NOMO-1 (cell line): Measurements from ENCODE around the gene PGAP2.
"Not testable (repeated sequence)": the region's sequence is repeated elsewhere in the genome, so short reads cannot be mapped to it uniquely, and the experiment has no call there.

Experiments used
- DNase-seq, 2 experiments: peaks; one replicate each; lab custom pipeline; 2025; ENCODE audit not compliant: unreplicated experiment in 2 of 2; lab: John Stamatoyannopoulos, UW

PGAP2 gene

DNA sequence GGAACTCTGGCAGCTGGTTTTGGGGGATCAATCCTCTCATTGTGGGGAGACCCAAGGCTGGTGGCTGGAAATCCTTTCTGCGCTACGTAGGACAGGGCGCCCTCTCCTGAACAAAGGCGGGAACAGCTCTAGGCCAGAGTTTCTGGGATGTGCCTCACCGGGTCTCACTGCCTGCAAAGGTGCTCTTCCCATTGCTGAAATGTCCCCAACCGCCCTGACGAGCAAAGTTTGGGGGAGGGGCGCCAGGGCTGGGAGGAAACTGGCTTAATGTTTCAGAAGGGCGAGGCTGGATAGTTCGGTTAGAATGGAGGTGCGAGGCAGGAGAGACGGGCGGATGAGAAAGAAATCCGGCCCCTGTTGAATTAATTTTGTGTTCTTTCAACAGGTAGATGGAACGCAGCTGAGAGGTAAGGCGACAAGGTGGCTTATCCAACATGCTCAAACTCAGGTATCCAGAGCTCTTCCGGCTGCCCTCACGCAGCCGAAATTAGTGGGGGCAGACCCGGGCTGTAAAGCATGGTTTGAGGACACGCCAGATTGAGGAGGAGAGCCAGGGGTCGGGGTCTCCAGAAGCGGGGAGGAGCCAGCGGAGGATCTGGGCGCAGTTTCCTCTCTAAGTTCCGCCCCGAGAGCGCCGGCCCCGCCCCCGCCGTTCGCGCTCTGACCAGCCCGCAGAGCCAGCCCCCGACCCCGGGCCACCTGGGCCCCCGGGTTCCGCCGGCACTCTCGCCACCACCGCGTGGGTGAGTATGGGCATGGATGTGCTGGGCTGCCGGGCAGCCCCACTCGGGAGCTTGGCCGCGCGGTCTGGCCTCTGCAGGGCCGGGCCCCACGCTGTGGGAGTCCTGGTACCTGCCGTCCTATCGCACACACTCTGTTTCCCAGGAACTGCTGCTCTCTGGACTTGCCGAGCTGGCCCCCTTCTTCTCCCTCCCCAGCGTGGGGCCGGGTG is at the start of gene PGAP2:
TSS of gene PGAP2 (plus strand) at position 652 of the 952 bp plus-strand sequence. CDS start 2,700 bp downstream, outside the sequence.
- DNase-seq = peak; percentile 65 to 73

DNA sequence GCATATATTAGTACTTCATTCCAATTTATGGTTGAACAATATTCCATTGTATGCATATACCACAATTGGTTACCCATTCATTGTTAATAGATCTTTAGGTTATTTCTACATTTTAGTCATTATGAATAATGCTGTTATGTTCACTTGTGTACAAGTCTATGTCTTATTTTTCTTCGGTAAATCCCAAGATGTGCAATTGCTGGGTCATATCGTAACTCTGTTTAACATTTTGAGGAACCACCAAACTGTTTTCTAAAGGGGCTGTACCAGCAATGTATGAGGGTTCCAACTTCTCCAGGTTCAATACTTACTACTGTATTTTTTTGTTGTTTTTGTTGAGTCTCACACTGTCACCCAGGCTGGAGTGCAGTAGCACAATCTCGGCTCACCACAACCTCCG is 44.1 kb upstream of the PGAP2 start:
- no peak for DNase-seq

DNA sequence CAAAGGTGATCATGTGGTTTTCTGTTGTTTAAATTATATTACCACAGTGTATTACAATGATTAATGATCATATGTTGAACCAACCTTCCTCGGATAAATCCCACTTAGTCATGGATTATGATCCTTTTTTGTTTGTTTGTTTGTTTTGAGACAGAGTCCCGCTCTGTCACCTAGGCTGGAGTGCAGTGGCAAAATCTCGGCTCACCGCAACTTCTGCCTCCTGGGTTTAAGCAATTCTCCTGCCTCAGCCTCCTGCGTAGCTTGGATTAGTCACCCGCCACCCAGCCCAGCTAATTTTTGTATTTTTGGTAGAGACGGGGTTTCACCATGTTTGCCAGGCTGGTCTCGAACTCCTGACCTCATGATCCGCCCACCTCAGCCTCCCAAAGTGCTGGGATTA is 41.5 kb upstream of the PGAP2 start:
- DNase-seq = not testable (repeated sequence)

DNA sequence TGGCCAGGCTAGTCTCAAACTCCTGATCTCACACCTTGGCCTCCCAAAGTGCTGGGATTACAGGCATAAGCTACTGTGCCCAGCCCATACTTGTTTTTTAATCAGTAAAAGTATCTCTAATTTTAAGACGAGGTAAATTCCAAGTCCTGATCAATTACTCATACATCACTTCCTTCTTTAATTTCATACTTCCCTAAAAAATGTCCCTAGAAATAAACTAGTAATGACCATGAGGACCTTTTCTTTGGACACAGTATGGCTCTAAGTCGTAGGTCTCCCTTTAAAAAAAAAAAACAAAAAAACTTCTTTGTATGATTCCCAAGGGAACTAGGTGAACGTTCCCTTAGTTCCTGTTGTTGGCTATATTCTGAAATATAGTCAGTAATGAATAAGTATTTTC is 40.8 kb upstream of the PGAP2 start:
- no peak for DNase-seq

DNA sequence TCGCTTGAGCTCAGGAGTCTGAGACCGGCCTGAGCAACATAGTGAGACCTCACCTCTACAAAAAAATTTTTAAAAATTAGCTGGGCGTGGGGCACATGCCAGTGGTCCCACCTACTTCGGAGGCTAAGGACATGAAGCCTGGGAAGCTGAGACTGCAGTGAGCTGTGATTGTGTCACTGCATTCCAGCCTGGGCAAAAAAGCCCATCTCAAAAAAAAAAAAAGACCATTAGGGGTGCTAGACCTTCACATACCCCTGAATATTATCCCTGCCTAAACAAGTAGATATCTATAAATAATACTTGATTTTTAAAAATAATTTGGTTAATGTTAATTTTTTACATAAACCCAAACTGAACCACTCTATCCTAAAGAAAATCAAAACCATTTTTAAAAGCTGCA is 35.2 kb upstream of the PGAP2 start:
- no peak for DNase-seq

DNA sequence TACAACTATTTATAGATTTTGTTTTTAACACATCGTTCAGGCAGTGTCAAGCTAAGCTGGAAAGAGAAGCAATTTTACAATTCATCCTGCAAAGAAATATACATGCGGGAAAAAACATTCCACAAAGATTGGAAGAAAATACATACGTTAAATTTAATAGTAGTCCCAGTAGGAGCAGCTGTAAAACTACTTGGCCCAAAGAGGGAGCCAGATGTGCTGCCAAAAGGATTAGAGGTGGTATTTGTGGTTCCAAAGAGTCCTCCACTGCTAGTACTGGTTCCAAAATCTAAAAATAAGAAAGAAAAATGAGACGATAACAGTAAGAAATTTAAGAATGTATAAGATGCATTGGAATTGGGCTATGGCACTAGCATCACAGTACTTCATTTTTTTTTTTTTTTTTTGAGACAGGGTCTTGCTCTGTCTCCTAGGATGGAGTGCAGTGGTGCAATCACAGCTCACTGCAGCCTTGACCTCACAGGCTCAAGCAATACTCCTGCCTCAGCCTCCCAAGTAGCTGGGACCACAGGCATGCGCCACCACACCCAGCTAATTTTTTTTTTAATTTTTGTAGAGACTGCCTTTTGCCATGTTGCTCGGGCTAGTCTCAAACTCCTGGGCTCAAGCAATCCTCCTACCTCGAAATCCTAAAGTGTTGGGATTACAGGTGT is 32.5 kb upstream of the PGAP2 start:
- no peak for DNase-seq

DNA sequence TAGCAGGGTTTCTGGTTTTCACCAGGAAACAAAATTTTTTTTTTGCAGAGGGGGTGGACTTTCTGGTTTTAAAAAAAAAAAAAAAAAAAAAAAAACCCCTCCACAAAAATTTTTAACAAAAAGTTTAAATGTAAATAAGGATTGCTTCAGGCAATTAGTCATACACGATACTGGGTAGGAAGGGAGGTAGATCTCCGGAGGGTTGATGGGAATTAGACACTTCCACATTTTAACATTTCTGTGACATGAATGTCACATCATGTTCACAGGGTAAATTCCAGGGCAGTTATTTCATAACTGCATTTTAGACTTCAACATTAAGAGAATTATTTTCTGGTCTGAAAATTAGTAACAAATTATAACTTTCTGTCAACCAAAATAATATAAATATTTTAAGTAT is 26.9 kb upstream of the PGAP2 start:
- peak; percentile 23 to 76 for DNase-seq

DNA sequence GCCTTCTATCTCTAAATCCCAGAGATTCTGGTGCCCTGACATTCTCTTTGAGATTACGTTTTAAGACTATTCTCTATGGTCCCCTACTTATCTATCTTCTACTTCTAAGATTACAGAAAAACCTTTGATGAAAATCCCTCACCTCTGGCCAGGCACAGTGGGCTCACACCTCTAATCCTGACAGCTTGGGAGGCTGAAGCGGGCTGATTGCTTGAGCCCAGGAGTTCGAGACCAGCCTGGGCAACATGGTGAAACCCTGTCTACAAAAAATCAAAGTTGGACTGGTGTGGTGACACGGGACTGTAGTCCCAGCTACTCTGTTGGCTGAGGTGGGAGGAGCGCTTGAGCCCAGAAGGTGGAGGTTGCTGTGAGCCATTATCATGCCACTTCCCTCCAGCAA is 25.4 kb upstream of the PGAP2 start:
- DNase-seq = no peak

DNA sequence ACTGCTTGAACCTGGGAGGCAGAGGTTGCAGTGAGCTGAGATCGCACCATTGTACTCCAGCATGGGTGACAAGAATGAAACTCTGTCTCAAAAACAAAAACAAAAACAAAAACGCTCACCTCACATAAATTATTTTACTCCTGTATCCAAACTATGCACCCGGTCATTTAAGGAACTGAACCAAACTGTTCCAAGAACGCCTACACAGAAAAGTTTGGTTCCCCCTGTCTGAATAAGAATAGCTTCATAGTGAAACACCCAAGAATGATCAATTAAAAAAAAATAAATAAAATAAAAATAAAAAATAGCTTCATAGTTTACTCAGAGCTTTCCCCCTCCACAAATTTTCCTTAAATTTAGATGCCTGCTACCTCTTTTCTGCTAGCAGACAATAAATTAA is 24.7 kb upstream of the PGAP2 start:
- no peak for DNase-seq

DNA sequence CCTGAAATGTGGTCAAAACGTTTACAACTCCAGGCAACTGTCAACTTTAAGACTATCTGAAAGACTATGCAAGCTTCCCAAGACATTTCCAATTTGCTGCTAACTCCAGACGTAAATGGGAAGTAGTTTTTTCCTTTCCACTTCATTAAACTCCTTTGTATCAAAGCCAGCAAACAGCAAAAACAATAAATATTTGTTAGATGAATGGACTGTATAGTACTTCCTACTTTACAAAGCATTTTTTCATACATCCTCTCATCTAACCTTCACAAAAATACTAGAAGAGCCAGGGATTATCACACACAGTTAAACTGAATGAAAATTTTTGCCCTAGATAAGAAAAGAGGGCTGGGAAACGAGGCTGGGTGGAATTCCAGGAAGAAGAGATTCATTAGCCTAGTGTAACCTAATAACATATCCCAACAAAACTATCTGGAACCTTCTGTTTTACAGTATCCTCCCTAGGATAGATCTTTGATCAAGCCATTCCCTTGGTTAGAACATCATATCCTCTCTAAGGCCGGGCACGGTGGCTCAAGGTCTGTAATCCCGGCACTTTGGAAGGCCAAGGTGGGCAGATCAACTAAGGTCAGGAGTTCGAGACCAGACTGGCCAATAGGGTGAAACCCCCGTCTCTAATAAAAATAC is 21.5 kb upstream of the PGAP2 start:
- DNase-seq = no peak

DNA sequence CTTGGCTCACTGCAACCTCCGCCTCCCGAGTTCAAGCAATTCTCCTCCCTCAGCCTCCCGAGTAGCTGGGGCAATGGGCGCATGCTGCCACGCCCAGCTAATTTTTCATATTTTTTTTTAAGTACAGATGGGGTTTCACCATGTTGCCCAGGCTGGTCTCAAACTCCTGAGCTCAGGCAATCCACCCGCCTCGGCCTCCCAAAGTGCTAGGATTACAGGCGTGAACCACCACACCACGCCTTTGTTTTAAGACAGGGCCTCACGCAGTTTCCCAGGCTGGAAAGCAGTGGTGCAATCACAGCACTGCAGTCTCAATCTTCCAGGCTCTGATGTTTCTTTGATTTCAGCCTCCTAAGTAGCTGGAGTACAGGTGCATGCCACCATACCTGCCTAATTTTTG is 14.0 kb upstream of the PGAP2 start:
- not testable (repeated sequence) for DNase-seq

DNA sequence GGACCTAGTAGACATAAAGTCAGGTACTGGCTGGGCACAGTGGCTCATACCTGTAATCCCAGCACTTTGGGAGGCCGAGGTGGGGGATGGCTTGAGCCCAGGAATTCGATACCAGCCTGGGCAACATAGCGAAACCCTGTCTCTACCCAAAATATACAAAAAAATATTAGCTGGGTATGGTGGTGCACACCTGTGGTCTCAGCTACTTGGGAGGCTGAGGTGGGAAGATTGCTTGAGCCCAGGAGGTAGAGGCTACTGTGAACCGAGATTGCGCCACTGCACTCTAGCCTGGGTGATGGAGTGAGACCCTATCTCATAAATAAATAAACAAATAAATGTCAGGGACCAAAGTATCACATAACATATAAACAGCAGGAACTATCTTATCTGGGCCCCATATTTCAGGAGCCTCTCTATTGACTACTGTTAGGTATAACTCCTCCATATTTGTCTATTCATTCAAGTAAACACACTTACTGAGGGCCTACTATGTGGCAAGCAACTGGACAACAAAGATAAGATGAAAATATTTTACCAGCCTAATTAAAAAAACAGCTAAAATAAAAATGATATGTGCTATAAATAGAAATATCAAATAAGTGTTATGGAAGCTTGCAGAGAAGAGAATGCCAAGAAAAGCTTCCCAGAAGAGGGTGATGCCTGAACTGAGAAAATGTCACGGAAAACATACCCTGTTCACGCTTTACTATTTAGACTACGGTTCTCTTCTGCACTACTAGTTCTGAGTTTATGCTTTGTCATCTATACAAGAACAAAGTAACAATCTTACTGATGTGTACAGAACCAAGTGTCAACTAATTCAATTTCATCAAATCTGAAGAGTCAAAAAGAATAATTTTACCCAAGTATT is 13.0 kb upstream of the PGAP2 start:
- DNase-seq = no peak

DNA sequence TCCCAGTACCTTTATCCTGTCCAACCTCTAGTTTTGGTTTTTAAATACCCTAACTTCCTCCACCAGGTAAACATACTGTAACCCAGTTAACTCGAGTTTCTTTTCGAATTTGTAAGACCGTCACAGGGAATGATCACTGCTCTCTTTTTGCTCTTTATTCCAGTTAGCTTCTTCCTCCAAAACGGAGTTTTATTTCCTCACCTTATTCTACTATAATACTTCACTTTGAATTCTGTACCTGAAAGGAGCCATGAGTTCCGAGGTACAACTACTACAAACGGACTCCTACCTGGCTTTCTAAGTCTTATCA is 12.4 kb upstream of the PGAP2 start:
- no peak for DNase-seq

DNA sequence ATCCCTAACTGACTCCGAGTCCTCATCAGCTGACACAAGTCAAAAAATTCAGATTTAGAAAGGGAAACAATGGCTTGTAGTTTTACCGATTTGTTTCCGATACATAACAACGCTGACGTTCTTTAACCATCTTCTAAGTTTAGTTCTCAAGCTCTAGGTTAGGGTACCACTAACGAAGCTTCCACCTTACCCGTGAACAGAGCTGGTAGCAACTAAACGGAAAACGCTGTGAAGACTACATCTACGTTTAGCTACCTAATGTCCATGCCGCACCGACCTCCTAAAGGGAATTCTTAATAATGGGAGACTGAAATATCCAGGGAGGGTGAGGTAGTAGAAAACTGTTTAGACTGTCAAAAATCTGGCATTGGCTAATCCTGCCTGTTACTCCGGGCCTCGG is 12.0 kb upstream of the PGAP2 start:
- DNase-seq = peak in 1 of 2 experiments; percentile 7

DNA sequence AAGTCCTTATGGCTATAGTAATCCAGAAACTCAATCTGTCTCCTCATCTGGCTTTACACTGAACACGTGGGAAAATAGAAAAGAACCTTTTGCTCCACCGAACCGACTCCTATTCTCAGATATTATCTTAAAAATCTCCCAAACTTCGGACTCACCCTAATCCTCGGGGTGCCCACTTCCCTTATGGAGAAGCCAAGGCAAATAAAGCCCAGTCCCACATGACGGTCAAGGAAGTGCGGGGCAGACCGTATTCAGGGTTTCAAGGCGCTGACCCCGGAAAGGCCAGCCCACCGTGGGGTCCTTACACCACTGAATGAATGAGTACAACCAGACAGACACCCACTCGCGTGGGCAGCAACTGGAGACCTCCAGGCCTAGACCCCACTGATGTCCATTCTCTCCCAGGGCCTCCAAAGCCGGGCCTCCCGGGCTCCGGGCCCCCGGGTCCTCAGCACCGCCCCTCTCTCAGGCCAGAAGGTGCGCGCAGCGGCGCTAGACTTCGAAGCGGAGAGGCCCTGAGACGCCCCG is 11.5 kb upstream of the PGAP2 start:
- DNase-seq = no peak

DNA sequence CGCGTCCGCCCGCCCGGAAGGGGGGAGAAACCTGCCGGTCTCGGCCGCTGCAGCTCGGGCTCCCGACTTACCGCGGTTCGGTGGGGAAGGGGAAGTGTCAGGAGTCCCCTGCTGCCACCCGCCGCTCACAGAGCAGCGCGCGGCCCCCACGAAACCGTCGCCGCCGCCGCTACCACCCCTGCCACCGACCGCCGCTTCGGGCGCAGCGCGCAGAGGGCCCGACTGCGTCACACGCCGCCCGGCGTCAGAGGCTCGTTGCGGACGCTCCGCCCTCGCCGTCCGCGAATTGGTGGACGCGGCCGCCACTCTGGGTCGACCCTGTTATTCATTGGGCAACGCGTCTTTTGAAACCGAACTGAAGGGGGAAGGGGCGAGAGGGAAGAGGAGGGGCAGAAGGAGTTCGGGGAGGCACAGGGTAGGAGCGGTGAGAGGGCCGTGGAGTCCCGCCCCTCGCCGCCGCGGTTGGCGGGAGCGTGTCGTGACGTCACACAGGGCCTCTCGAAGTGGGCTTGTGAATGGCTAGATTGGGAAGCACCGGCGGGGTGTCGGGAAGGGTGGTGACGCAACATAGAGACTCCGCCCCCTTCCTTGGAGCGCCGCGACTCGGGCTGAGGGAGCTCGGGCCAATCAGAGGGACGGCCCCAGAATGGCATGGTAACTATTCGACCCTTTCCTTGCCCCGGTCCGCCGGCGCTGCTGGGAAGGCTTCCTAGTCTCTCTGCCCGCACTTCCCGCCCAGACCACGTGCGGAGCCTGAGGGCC is 10.8 kb upstream of the PGAP2 start, which contains the start of gene NUP98:
TSS of gene NUP98 (minus strand) at position 226 of the 762 bp plus-strand sequence. CDS start 15,437 bp downstream, outside the sequence.
- peak; percentile 99 for DNase-seq

DNA sequence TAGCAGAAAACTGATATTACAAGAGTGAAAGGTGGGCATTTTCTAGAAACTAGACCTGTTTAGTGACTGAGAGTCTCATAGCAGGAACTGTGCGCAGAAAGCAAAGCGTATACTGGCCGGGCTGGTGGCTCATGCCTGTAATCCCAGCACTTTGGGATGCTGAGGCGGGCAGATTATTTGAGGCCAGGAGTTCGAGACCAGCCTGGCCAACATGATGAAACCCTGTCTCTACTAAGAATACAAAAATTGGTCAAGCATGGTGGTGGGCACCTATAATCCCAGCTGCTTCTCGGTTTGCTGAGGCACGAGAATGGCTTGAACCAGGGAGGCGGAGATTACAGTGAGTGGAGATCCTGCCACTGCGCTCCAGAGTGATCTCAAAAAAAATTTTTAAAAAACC is 9.2 kb upstream of the PGAP2 start:
- no peak for DNase-seq

DNA sequence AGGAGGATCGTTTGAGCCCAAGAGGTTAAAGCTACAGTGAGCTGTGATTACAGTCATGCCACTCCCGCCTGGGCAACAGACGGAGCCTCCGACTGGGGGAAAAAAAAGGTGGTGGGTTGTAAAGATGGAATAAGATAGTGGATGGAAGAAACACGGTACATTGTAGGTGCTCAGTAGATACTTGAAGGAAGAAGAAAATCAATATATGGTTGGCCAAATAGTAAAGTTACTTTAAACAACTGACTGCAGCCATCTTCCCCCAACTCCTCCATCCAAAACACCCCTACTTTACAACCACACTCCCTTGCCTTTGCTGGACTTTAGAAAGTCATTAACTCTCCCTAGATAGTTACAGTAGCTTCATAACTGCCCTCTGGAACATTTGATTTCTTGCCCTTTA is 8.5 kb upstream of the PGAP2 start:
- no peak for DNase-seq

DNA sequence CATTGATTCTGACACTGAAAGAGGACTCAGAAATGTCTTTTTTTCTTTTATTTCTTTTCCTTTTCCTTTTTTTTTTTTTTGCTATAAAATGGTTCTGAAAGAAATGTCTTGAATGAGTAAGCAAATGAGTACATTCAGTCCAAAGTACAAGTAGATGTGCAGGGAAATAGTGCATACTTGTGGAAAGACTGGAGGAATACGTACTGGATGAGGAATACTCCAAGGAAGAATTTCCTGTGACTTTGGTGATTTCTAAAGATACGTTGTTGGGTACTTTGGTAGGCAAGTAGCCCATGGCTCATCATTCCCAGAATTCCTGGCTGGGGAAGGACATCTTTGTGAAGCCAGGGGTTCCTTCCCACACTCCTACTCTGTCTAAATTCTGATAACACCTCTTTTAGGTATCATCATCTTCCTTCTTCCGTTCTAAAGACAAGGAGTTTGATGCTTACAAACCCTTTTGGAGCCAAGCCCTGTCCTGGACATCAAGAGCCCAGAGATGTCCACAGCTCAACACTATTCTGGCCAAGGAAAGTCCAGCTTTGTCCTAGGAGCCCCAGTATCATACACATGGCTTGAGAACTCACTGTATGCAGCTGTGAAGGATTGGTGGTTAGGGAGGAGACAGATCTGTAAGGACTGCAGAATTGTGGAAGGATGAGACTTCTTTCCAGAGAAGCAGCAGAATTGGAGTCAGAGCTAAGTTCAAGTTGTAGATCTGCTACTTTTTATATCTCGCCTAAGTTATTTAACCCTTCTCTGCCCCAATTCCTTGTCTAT is 6.2 kb upstream of the PGAP2 start:
- DNase-seq = no peak
